Neural cell (in vitro differentiated cells): Measurements from ENCODE around the gene PROK1. TPM values are rescaled to one million over a fixed set of nuclear protein-coding genes. Genes with fewer than 3 reads are reported as not detected.

ENCODE experiments used
- H2AFZ ChIP-seq: fragments of 200-600, 300-800 bp; sonication (generic), shearing (Covaris generic); 2 replicates; pipeline ENCODE4 v1.6.0; 2014; ENCODE audit warnings: low read depth, mild to moderate bottlenecking, antibody characterized with exemption, low read length, moderate library complexity
- H3F3A ChIP-seq: fragments of 200-600 bp; shearing (Covaris generic); 2 replicates; pipeline ENCODE4 v1.6.1; 2016; ENCODE audit warnings: mild to moderate bottlenecking, moderate library complexity, mixed read lengths, antibody characterized with exemption, low read length; ENCODE audit not compliant: insufficient read depth, poor library complexity, severe bottlenecking
- H3K27ac ChIP-seq: fragments of 200-600, 300-800 bp; sonication (generic), shearing (Covaris generic); 2 replicates; pipeline ENCODE4 v1.5.1; 2014; ENCODE audit warnings: mild to moderate bottlenecking, low read length, moderate library complexity
- H3K27me3 ChIP-seq: fragments of 300-800, 200-600 bp; sonication (generic), shearing (Covaris generic); 2 replicates; pipeline ENCODE4 v1.6.0; 2014; ENCODE audit warnings: mild to moderate bottlenecking, low read depth, low read length, moderate library complexity; ENCODE audit not compliant: insufficient read depth
- H3K36me3 ChIP-seq: fragments of 300-800, 200-600 bp; sonication (generic), shearing (Covaris generic); 2 replicates; pipeline ENCODE4 v1.5.1; 2014; ENCODE audit warnings: mild to moderate bottlenecking, antibody characterized with exemption, low read length, moderate library complexity; ENCODE audit not compliant: insufficient read depth
- H3K4me2 ChIP-seq: fragments of 300-800, 200-600 bp; sonication (generic), shearing (Covaris generic); 2 replicates; pipeline ENCODE4 v1.6.0; 2014; ENCODE audit warnings: mild to moderate bottlenecking, low read length
- H3K4me3 ChIP-seq: fragments of 300-800, 200-600 bp; sonication (generic), shearing (Covaris generic); 2 replicates; pipeline ENCODE4 v1.5.1; 2014; ENCODE audit warnings: mild to moderate bottlenecking, low read length, moderate library complexity
- H3K79me2 ChIP-seq: fragments of 200-600 bp; shearing (Covaris generic); replicated peaks from 2 replicates; pipeline ENCODE4 v1.6.0; 2014; ENCODE audit warnings: mild to moderate bottlenecking, low read length, moderate library complexity; ENCODE audit not compliant: insufficient read depth
- H3K9ac ChIP-seq: fragments of 300-800, 200-600 bp; sonication (generic), shearing (Covaris generic); 2 replicates; pipeline ENCODE4 v1.6.1; 2016; ENCODE audit warnings: mild to moderate bottlenecking, low read length, mixed read lengths
- H3K9me2 ChIP-seq: fragments of 200-600 bp; shearing (Covaris generic); 2 replicates; pipeline ENCODE4 v1.6.1; 2016; ENCODE audit warnings: mild to moderate bottlenecking, low read length, mixed read lengths; ENCODE audit not compliant: insufficient read depth
- H3K9me3 ChIP-seq: fragments of 200-600, 300-800 bp; sonication (generic), shearing (Covaris generic); 2 replicates; pipeline ENCODE4 v1.6.1; 2016; ENCODE audit warnings: mild to moderate bottlenecking, mixed run types, low read length, moderate library complexity, mixed read lengths
- H4K20me1 ChIP-seq: fragments of 200-600 bp; shearing (Covaris generic); 2 replicates; pipeline ENCODE4 v1.6.1; 2016; ENCODE audit warnings: mild to moderate bottlenecking, mixed run types; ENCODE audit not compliant: insufficient read depth
- CTCF ChIP-seq: fragments of 450-650 bp; IDR thresholded peaks from 2 replicates; pipeline ENCODE4 v1.5.1; 2014; ENCODE audit warnings: antibody characterized with exemption, mild to moderate bottlenecking, moderate library complexity; ENCODE audit not compliant: poor library complexity, severe bottlenecking
- EP300 ChIP-seq: fragments of 450-650 bp; conservative IDR thresholded peaks from 2 replicates; pipeline ENCODE4 v1.6.1; 2014; ENCODE audit warnings: antibody characterized with exemption, mild to moderate bottlenecking, moderate library complexity; ENCODE audit not compliant: poor library complexity, severe bottlenecking
- EZH2 ChIP-seq: fragments of 200-600, 300-800 bp; shearing (Covaris generic), sonication (generic); IDR thresholded peaks from 2 replicates; pipeline ENCODE4 v1.6.1; 2014; ENCODE audit warnings: antibody characterized with exemption, low read length, borderline replicate concordance, mild to moderate bottlenecking; ENCODE audit not compliant: insufficient read depth, poor library complexity, severe bottlenecking
- MXI1 ChIP-seq: fragments of 450-650 bp; conservative IDR thresholded peaks from 2 replicates; pipeline ENCODE4 v1.6.1; 2014; ENCODE audit warnings: antibody characterized with exemption, mild to moderate bottlenecking; ENCODE audit not compliant: poor library complexity, severe bottlenecking
- POLR2AphosphoS5 ChIP-seq: IDR thresholded peaks from 2 replicates; pipeline ENCODE4 v1.6.1; 2012
- RAD21 ChIP-seq: fragments of 450-650 bp; conservative IDR thresholded peaks from 2 replicates; pipeline ENCODE4 v1.6.1; 2014; ENCODE audit warnings: antibody characterized with exemption, mild to moderate bottlenecking, moderate library complexity
- REST ChIP-seq: IDR thresholded peaks from 2 replicates; pipeline ENCODE4 v1.6.1; 2012; ENCODE audit warnings: borderline replicate concordance
- SMC3 ChIP-seq: fragments of 450-650 bp; conservative IDR thresholded peaks from 2 replicates; pipeline ENCODE4 v1.6.1; 2014; ENCODE audit warnings: antibody characterized with exemption, mild to moderate bottlenecking, moderate library complexity; ENCODE audit not compliant: poor library complexity
- TAF1 ChIP-seq: IDR thresholded peaks from 2 replicates; pipeline ENCODE4 v1.6.1; 2012; ENCODE audit warnings: low read depth
- polyA plus RNA-seq: library from polyadenylated mRNA; depleted of rRNA; stranded (reverse); fragments of >200 nt; gene quantifications from 2 replicates; pipeline ENCODE4 v1.2.3, GENCODE V29; 2014

The PROK1 gene
- polyA plus RNA-seq, 1 donor from 2014 or later: 0.54 TPM

GRCh38 chr1:110494522-110495406 lies 43.8 kb downstream of the PROK1 start:
- Histone ChIP-seq H3K9ac (no peak overlapping the region), H3K36me3 (no peaks in the 10 kb centered on the region), H3K27ac (no peak overlapping the region)

More at GRCh38 chr1:110494522-110495406, 43.8 kb downstream of the PROK1 start:
- TF ChIP-seq MXI1 (no peak), EP300 (peak; percentile 20), CTCF (no peak), EZH2 (no peak), RAD21 (no peak), POLR2AphosphoS5 (peak; percentile 50), TAF1 (no peak), SMC3 (no peak), REST (no peak)
- H3K79me2 ChIP-seq: no peaks in the 10 kb centered on the region
- H3K9me2 ChIP-seq: no peaks in the 10 kb centered on the region
- H3K27me3 ChIP-seq: no peaks in the 10 kb centered on the region
- H3K4me3 ChIP-seq: no peak overlapping the region
- no peak overlapping the region for H3K4me2 ChIP-seq
- no peaks in the 10 kb centered on the region for H4K20me1 ChIP-seq
- no peaks in the 10 kb centered on the region for H3K9me3 ChIP-seq
- no peaks in the 10 kb centered on the region for H3F3A ChIP-seq
- H2AFZ ChIP-seq: no peak overlapping the region
